GM12878 (cell line): ENCODE results near the gene DENND2C. TPM values are rescaled to one million over a fixed set of nuclear protein-coding genes. Genes with fewer than 3 reads are reported as not detected.

Source experiments
- ATAC-seq: fragments of 200-7000 bp; cut with Tn5 transposase; 3 replicates; pipeline ENCODE4 v1.9.1; 2020; ENCODE audit warnings: mild to moderate bottlenecking, moderate library complexity
- BruUV-seq: library from RNA; stranded (reverse); fragments of 400-500 nt; replicated peaks from 2 replicates; lab custom pipeline; 2021; lab: Mats Ljungman, UMichigan
- CTCF ChIA-PET: fragments of 300-600 bp; sonication (Branson Sonifier 250); formaldehyde crosslinking; extraction: SDS; loops from one replicate; lab custom pipeline; 2021; ENCODE audit warnings: inconsistent platforms; lab: Yijun Ruan, JAX
- POLR2A ChIA-PET: fragments of 350-600 bp; formaldehyde crosslinking; extraction: SDS; loops from one replicate; lab custom pipeline; 2021; ENCODE audit warnings: inconsistent platforms; lab: Charles Lee
- RAD21 ChIA-PET: fragments of 300-600 bp; sonication (Branson Sonifier 250); formaldehyde crosslinking; loops from one replicate; lab custom pipeline; 2023; ENCODE audit warnings: antibody characterized with exemption; ENCODE audit not compliant: unreplicated experiment; lab: Charles Lee
- SMC1A ChIA-PET: fragments of 300-600 bp; sonication (Branson Sonifier 250); formaldehyde crosslinking; loops from one replicate; lab custom pipeline; 2023; ENCODE audit not compliant: unreplicated experiment, uncharacterized antibody; lab: Charles Lee
- DNase-seq: peaks from one replicate; pipeline ENCODE4 v3.0.0-alpha.2; 2011; ENCODE audit warnings: low read depth, low spot score
- FAIRE-seq: peaks from 3 replicates; lab custom pipeline; 2011; peaks lifted over from hg19 to GRCh38; lab: Jason Lieb, UNC
- H2AFZ ChIP-seq: 2 replicates; pipeline ENCODE4 v1.6.0; 2011; ENCODE audit warnings: low read depth, low read length, control low read depth; ENCODE audit not compliant: control insufficient read depth
- H3K27ac ChIP-seq: 2 replicates; pipeline ENCODE4 v1.5.1; 2011; ENCODE audit warnings: control low read depth; ENCODE audit not compliant: control insufficient read depth, insufficient read depth
- H3K27me3 ChIP-seq, 2 experiments: replicated peaks in 1 of 2; 2 replicates each; pipeline versions ENCODE4 v1.6.0 to v1.6.1; 2011; ENCODE audit warnings: low read length in 1 of 2; ENCODE audit not compliant: control insufficient read depth in 2 of 2, insufficient read depth in 2 of 2
- H3K36me3 ChIP-seq, 2 experiments: 2 replicates each; pipeline ENCODE4 v1.5.1; 2011; ENCODE audit warnings: low read length in 1 of 2; ENCODE audit not compliant: control insufficient read depth in 2 of 2, insufficient read depth in 2 of 2
- H3K4me1 ChIP-seq: 2 replicates; pipeline ENCODE4 v1.6.1; 2011; ENCODE audit warnings: mild to moderate bottlenecking, low read length, moderate library complexity, mixed read lengths; ENCODE audit not compliant: control insufficient read depth, insufficient read depth
- H3K4me2 ChIP-seq: 2 replicates; pipeline ENCODE4 v1.6.0; 2011; ENCODE audit warnings: control low read depth; ENCODE audit not compliant: control insufficient read depth, insufficient read depth
- H3K4me3 ChIP-seq: fragments of 200-600 bp; sonication (generic); 2 replicates; pipeline ENCODE4 v1.5.1; 2016
- H3K79me2 ChIP-seq: 2 replicates; pipeline ENCODE4 v1.6.0; 2011; ENCODE audit warnings: low read length; ENCODE audit not compliant: control insufficient read depth, insufficient read depth
- H3K9ac ChIP-seq: 2 replicates; pipeline ENCODE4 v1.8.0; 2011; ENCODE audit warnings: low read length, control low read depth, mixed read lengths; ENCODE audit not compliant: control insufficient read depth, insufficient read depth
- H3K9me3 ChIP-seq: replicated peaks from 3 replicates; pipeline ENCODE4 v1.5.1; 2011; ENCODE audit warnings: mild to moderate bottlenecking, low read length; ENCODE audit not compliant: control insufficient read depth, insufficient read depth
- H4K20me1 ChIP-seq: 2 replicates; pipeline ENCODE4 v1.6.0; 2011; ENCODE audit not compliant: control insufficient read depth, insufficient read depth
- CBX5 ChIP-seq: sonication (generic); IDR thresholded peaks from 2 replicates; pipeline ENCODE4 v1.6.1; 2016; ENCODE audit warnings: low read depth, moderate library complexity, mild to moderate bottlenecking, inconsistent platforms
- DPF2 ChIP-seq: fragments of 450-650 bp; IDR thresholded peaks from 2 replicates; pipeline ENCODE4 v1.6.1; 2017; ENCODE audit warnings: mild to moderate bottlenecking
- IKZF2 ChIP-seq, 2 experiments: fragments of 450-650 bp; IDR thresholded peaks; 2 replicates each; pipeline ENCODE4 v1.6.1; 2017; ENCODE audit warnings: mild to moderate bottlenecking in 2 of 2, moderate library complexity in 2 of 2
- KAT2A ChIP-seq: conservative IDR thresholded peaks from 2 replicates; pipeline ENCODE4 v1.6.1; 2011; ENCODE audit warnings: low read depth, low read length; ENCODE audit not compliant: control insufficient read depth
- MXI1 ChIP-seq: fragments of 150-350 bp; IDR thresholded peaks from 2 replicates; pipeline ENCODE4 v1.6.1; 2011; ENCODE audit warnings: low read depth, mild to moderate bottlenecking, inconsistent platforms, low read length, improper control_type of control experiment
- NR2C1 ChIP-seq: fragments of 450-650 bp; IDR thresholded peaks from 2 replicates; pipeline ENCODE4 v1.6.1; 2017; ENCODE audit warnings: antibody characterized with exemption, mild to moderate bottlenecking, moderate library complexity
- POLR2AphosphoS5 ChIP-seq: IDR thresholded peaks from 2 replicates; pipeline ENCODE4 v1.6.1; 2011; ENCODE audit warnings: mild to moderate bottlenecking, low read length, inconsistent platforms
- SIN3A ChIP-seq: IDR thresholded peaks from 2 replicates; pipeline ENCODE4 v1.6.1; 2012; ENCODE audit warnings: low read depth, low read length, improper control_type of control experiment
- ZNF24 ChIP-seq: fragments of 450-650 bp; IDR thresholded peaks from 2 replicates; pipeline ENCODE4 v1.6.1; 2017; ENCODE audit warnings: antibody characterized with exemption, mild to moderate bottlenecking
- ZNF592 ChIP-seq: fragments of 450-650 bp; IDR thresholded peaks from 2 replicates; pipeline ENCODE4 v1.6.1; 2017; ENCODE audit warnings: mild to moderate bottlenecking, moderate library complexity
- WGBS: methylation state at CpG from one replicate; pipeline ENCODE4 v1.1.6; 2016; ENCODE audit warnings: low lambda C conversion rate; ENCODE audit not compliant: insufficient replicate concordance, insufficient coverage; ENCODE audit errors: missing lambda C conversion rate; 5-methylcytosine and 5-hydroxymethylcytosine counted together
- in situ Hi-C: fragments of 300-500 bp; cut with MboI; formaldehyde crosslinking; loops from 9 replicates; pipeline ENCODE4 v1.14.3; 2018; ENCODE audit warnings: mixed read lengths
- intact Hi-C: fragments of 100-400 bp; cut with micrococcal nuclease; formaldehyde crosslinking; loops from one replicate; pipeline ENCODE4 v1.14.2; 2022; ENCODE audit not compliant: unreplicated experiment
- polyA plus RNA-seq, 11 experiments: library from polyadenylated mRNA; depleted of rRNA in 4 of 11; unstranded in 6 of 11; stranded (reverse) in 5 of 11; fragments of >200 nt; fragmentation: Nextera tagmentation in 4 of 11; fragmentation: Illumina TruSeq in 1 of 11; extraction: Ambion mirVana in 4 of 11; extraction: Trizol in 1 of 11; gene quantifications; 1 replicate in 1 of 11; 2 replicates in 10 of 11; pipeline versions ENCODE4 v1.2.1 to v1.2.3, GENCODE V29; 2011 to 2016; ENCODE audit warnings: inconsistent platforms in 2 of 11, missing spikeins in 2 of 11, low read depth in 1 of 11
- total RNA-seq, 4 experiments: library from RNA; depleted of rRNA in 3 of 4; stranded (reverse); fragments of >200 nt in 3 of 4; fragmentation: Illumina TruSeq in 1 of 4; extraction: Trizol in 1 of 4; gene quantifications; 2 replicates each; pipeline versions ENCODE4 v1.2.1 to v1.2.3, GENCODE V29; 2013 to 2021
- TF ChIP-seq, protein P1 (sequence below): fragments of 450-650 bp; IDR thresholded peaks from 2 replicates; pipeline ENCODE4 v1.6.1; 2018; ENCODE audit warnings: mild to moderate bottlenecking, low read depth, moderate library complexity; ENCODE audit not compliant: partially characterized antibody
- TF ChIP-seq, protein P2 (sequence below): IDR thresholded peaks from 2 replicates; pipeline ENCODE4 v1.6.1; 2011; ENCODE audit warnings: low read depth, low read length, improper control_type of control experiment, borderline replicate concordance
- TF ChIP-seq, protein P3 (sequence below), 3 experiments: IDR thresholded peaks in 2 of 3; conservative IDR thresholded peaks in 1 of 3; 2 replicates each; pipeline ENCODE4 v1.5.1; 2011; ENCODE audit warnings: low read depth in 3 of 3, low read length in 3 of 3, mild to moderate bottlenecking in 3 of 3, control low read depth in 2 of 3, moderate library complexity in 2 of 3, inconsistent platforms in 1 of 3, mixed read lengths in 1 of 3; ENCODE audit not compliant: control insufficient read depth in 2 of 3, insufficient read depth in 1 of 3; ENCODE audit errors: extremely low read depth in 1 of 3

The DENND2C gene
- total and polyA plus RNA-seq, 10 of the 15 experiments (the other 5 are each of a cell fraction or from before 2014, with no cell fraction given) = 0.01 to 0.10 (median 0.06) TPM; not detected in 3

- TF ChIP-seq, protein P1, sequence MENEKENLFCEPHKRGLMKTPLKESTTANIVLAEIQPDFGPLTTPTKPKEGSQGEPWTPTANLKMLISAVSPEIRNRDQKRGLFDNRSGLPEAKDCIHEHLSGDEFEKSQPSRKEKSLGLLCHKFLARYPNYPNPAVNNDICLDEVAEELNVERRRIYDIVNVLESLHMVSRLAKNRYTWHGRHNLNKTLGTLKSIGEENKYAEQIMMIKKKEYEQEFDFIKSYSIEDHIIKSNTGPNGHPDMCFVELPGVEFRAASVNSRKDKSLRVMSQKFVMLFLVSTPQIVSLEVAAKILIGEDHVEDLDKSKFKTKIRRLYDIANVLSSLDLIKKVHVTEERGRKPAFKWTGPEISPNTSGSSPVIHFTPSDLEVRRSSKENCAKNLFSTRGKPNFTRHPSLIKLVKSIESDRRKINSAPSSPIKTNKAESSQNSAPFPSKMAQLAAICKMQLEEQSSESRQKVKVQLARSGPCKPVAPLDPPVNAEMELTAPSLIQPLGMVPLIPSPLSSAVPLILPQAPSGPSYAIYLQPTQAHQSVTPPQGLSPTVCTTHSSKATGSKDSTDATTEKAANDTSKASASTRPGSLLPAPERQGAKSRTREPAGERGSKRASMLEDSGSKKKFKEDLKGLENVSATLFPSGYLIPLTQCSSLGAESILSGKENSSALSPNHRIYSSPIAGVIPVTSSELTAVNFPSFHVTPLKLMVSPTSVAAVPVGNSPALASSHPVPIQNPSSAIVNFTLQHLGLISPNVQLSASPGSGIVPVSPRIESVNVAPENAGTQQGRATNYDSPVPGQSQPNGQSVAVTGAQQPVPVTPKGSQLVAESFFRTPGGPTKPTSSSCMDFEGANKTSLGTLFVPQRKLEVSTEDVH = no peak
These were observed 62.6 kb downstream of the DENND2C start (continued) for GRCh38 chr1:114607223-114607622.

DNA sequence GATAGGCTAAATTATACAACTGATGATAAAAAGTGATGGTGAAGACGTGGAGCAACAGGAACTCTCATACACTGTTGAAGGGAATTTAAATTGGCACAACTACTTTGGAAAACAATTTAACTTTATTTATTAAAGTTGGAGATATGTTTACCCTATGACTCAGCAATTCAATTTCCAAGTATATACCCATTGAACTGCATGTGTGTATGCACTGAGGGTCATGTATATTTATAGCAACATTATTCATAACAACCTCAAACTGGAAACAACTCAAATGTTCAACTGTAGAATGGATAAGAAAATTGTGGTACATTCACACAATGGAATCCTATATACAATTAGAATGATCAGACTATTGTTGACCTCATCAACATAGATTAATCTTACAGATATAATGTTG is 71.9 kb downstream of the DENND2C start:
- TF ChIP-seq DPF2 (no peak), ZNF24 (no peak), ZNF592 (no peak), POLR2AphosphoS5 (no peak), IKZF2 (IDR thresholded peaks at IDR 0.05) (no peak), SIN3A (no peak), MXI1 (no peak), NR2C1 (no peak), KAT2A (no peak), CBX5 (no peak)
- TF ChIP-seq, protein P2, sequence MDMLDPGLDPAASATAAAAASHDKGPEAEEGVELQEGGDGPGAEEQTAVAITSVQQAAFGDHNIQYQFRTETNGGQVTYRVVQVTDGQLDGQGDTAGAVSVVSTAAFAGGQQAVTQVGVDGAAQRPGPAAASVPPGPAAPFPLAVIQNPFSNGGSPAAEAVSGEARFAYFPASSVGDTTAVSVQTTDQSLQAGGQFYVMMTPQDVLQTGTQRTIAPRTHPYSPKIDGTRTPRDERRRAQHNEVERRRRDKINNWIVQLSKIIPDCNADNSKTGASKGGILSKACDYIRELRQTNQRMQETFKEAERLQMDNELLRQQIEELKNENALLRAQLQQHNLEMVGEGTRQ = no peak
- TF ChIP-seq, protein P3, sequence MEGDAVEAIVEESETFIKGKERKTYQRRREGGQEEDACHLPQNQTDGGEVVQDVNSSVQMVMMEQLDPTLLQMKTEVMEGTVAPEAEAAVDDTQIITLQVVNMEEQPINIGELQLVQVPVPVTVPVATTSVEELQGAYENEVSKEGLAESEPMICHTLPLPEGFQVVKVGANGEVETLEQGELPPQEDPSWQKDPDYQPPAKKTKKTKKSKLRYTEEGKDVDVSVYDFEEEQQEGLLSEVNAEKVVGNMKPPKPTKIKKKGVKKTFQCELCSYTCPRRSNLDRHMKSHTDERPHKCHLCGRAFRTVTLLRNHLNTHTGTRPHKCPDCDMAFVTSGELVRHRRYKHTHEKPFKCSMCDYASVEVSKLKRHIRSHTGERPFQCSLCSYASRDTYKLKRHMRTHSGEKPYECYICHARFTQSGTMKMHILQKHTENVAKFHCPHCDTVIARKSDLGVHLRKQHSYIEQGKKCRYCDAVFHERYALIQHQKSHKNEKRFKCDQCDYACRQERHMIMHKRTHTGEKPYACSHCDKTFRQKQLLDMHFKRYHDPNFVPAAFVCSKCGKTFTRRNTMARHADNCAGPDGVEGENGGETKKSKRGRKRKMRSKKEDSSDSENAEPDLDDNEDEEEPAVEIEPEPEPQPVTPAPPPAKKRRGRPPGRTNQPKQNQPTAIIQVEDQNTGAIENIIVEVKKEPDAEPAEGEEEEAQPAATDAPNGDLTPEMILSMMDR (IDR thresholded peaks at IDR 0.05 in 2 of 3, conservative IDR thresholded peaks at IDR 0.05 in 1 of 3; ENCODE audit: control insufficient read depth in 2 of 3, extremely low read depth in 1 of 3, insufficient read depth in 1 of 3, low read depth in 3 of 3, low read length in 3 of 3) = no peak
- H3K4me2 ChIP-seq = no peak overlapping the region
- H2AFZ ChIP-seq = no peak overlapping the region
- ChIA-PET RAD21 (no interaction called here), SMC1A (no interaction called here), POLR2A (no interaction called here), CTCF (no interaction called here)
- no peaks in the 10 kb centered on the region for H3K4me1 ChIP-seq
- no peaks in the 10 kb centered on the region for H3K27me3 ChIP-seq
- BruUV-seq = no TSS peak
- H3K36me3 ChIP-seq = no peaks in the 10 kb centered on the region
- H3K9ac ChIP-seq = no peak overlapping the region
- no peaks in the 10 kb centered on the region for H3K79me2 ChIP-seq
- WGBS = 12% methylated on average over 1 of the region's 1 CpG
- no peak overlapping the region for H3K4me3 ChIP-seq
- no peak for DNase-seq
- intact Hi-C loops = no loop called here
- no peaks in the 10 kb centered on the region for H3K9me3 ChIP-seq
- no peak overlapping the region for H3K27ac ChIP-seq
- no peak for ATAC-seq
- no peak for FAIRE-seq
- no peaks in the 10 kb centered on the region for H4K20me1 ChIP-seq
- in situ Hi-C loops = no loop called here
